HS-27A (cell line): ENCODE measurements around the gene USP24.

Experiments used
- DNase-seq: peaks from one replicate; pipeline ENCODE4 v3.0.0-alpha.2; 2012; ENCODE audit warnings: low read depth, missing footprints

USP24 gene

DNA sequence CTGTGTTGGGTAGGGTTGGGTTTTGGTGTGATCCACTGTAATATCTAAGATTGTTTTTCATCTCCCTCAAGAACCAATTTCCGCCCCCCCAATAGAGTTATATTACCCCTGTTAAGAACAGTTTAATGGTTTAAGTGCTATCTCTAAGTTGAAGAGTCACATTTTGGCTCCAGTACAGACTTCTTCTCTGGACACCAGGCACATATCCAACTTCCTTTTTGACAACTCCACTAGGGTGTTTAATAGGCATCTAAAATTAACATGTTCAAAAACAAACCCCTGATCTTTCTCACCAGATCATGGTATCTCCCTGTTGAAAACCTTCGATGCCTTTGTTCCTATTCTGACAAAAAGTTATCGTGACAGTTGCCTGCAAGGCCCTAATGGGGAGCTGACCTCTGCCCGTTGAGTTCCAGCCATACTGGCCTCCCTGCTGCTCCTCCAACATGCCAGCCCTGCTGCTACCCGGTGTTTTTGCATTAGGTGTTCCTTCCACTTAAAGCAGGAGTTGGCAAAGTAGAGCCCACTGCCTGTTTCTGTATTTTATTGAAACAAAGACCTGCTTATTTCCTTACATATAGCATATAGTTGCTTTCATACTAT lies 18.6 kb downstream of the USP24 start:
- DNase-seq = no peak

DNA sequence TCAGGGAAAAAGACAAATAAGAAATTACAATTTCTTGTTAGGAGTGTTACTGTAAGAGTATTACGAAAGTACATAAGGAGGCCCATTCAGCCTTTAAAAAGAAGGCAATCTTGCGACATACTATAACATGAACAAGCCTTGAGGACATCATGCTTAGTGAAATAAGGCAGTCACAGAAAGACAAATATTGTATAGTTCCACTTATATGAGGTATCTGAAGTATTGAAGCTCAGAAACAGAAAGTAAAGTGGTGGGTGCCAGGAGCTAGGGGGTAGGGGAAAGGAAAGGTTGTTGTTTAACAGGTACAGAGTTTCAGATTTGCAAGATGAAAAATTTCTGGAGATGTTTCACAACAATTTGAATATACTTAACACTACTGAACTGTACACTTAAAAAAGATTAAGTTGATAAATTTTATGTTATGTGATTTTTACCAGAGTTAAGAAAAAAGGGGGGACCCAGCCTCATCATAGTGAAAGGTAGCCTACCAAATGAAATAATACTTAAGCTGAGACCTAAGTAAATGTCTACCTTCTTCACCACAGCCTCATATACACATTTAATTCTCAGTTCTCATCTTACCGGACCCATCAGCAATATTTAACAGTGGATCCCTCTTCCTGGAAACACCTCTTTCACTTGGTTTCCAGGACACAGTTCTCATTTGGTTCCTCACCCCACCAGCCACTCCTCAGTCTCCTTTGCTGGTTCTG lies 19.5 kb downstream of the USP24 start:
- DNase-seq = no peak

- DNase-seq = no peak
Observed at GRCh38 chr1:55194851-55195250, 20.3 kb downstream of the USP24 start.

GRCh38 chr1:55192093-55192492 lies 23.1 kb downstream of the USP24 start:
- no peak for DNase-seq

DNA sequence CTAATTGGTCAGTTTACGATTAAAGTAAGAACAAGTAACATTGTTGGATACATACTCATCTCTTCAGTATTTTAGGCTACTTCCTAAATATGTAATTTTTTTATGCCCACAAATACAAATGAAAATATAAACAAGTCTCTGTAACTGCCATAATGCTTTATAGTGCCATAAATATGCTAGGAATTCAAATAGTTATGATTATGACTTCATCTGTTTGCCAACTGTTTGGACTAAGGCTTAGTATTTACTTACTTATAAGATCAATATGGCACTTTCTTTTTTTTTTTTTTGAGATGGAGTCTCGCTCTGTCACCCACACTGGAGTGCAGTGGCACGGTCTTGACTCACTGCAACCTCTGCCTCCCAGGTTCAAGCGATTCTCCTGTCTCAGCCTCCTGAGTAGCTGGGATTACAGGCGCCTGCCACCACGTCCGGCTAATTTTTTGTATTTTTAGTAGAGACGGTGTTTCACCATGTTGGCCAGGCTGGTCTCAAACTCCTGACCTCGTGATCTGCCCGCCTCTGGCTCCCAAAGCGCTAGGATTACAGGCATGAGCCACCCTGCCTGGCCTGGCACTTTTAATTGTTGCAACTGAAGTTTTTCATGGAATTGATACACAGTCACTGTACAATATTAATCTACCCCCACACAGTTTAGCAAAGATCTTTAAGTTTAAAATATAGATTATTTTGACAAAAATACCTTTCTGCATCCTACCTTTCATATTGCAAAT lies 23.8 kb downstream of the USP24 start:
- DNase-seq = peak; percentile 46

- DNase-seq = no peak
Observed at GRCh38 chr1:55190109-55190508, 25.1 kb downstream of the USP24 start.

GRCh38 chr1:55188909-55189308 lies 26.3 kb downstream of the USP24 start:
- DNase-seq = no peak

DNA sequence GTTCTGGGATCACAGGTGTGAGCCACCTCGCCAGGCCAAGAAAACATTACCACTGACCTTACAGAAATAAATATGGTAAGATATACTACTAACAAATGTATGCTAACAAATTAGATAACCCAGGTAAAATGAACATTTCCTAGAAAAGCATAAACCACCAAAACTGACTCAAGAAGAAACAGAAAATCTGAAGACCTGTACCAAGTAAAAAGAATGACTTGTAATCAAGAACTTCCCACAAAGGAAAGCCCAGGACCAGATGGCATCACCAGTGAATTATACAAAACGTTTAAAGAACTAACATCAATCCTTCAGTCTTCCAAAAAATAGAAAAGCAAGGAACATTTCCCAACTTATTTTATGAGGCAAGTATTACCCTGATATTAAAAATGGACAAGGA lies 29.3 kb downstream of the USP24 start:
- DNase-seq = no peak

DNA sequence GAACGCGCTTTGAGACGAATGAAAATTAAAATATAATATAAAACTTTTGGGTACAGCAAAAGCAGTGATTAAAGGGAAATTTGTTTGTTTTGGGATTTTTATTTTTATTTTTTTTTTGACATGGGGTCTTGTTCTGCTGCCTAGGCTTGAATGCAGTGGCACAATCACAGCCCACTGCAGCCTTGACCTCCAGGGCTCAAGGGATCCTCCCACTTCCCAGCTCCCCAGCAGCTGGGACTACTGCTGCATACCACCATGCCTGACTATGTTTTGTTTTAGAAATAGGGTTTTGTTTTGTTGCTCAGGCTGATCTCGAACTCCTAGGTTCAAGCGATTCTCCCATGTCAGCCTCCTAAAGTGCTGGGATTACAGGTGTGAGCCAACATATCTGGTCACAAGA lies 30.3 kb downstream of the USP24 start:
- DNase-seq = no peak

GRCh38 chr1:55181666-55182065 lies 33.5 kb downstream of the USP24 start:
- no peak for DNase-seq

DNA sequence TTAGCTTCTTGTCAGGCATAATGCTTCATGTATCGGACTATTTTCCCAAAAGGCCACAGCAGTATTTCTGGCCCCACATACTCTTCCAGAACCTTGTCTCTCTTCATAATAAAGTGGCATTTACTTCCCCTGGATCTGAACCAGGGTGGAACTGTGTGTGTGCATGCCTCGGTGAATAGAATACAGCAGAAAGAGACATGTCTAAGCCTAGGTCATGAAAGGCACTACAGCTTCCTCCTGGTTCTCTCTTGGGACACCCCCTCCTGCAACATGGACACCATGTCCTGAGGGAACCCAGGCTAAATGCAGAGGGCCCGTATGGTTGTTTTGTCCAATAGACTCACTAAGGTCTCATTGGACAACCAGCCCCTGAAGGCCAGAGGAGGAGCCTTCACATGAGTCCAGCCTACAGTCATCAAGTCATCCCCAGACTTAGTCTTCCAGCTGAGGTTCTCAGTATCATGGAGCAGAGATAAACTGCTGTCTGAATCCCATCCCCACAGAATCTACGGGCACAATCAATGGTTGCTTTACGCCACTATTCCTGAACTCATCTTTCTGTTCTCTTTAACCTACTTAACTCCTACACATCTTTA lies 35.0 kb downstream of the USP24 start:
- no peak for DNase-seq

DNA sequence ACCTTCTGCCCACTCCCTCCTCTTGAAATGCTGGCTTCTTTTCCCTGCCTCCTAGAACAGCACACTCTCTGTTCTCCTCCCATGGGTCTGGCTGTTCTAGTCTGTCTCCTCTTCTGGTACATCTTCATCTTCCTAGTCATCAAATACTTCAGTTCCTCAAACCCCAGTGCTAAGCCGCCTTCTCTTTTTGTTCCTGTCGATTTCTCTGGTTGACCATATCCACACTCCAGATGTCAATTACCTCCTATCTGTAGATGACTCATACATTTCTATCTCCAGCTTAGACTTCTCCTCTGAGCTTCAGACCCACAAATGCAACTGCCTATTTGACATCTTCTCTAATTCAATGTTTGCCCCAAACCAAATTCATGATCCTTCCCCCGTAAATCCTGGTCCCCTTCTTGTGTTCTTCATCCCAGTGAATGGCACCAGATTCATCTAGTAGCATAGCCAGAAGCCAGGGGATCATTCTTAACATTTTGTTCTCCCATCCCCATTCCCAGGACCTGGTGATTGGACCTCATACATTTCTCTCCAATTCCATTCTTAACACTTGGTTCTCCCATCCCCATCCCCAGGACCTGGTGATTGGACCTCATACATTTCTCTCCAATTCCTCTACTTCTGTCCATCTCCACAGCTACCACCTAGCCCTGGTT lies 35.9 kb downstream of the USP24 start:
- peak; percentile 9 for DNase-seq

DNA sequence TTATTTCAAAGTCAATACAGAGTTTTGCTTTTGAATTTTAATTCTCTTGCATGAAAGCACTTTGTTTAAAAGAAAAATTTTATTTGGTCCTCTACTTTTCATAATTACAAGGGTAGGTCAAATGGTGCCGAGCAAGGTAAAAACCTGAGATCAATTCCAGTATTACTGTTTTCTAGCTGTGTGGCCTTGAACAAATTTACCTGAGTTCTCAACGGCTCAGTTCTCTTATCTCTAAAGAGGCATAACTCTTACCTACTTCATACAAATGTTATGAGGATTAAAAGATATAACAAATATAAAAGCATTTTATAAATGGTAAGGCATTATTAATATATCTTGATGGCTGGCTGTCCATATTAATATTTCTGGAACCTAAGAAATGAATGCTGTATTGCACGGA lies 42.5 kb downstream of the USP24 start:
- DNase-seq = no peak

DNA sequence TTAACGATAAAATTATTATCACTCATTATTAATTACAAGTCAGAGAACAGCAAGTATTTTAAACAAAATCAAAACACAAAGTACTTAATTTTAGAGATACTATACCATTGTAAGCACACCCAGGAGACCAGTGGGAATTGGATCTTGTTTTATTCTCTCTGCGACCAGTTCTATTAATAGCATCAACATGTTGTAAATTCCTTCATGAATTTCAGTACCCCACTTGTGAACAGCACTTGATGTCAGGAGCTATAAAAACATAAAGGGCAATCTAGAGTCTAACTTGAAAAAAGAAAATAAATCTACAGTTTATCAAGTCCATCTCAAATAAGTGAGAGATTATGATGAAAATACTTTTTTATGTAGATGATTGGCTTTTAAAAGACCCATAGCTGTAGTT lies 42.9 kb downstream of the USP24 start:
- DNase-seq = no peak

GRCh38 chr1:55171694-55172093 lies 43.5 kb downstream of the USP24 start:
- DNase-seq = no peak

DNA sequence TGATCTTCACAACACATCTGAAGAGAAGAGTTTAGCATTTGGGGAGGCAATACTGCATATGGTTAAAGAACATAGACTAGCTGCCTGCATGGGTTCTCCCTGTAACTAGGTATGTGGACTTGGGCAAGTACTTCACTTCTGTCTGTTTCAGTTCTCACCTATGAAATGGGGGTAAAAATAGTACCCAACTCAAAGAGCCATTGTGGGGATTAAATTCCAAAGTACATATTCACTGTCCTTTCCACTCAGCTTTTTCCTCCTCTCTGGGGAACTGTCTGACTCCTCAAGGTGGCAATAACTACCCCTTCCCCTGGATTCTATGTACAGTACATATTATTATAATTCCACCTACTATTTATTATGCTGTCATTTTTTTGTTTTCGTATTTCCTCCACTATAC lies 44.7 kb downstream of the USP24 start:
- DNase-seq = no peak

GRCh38 chr1:55169126-55169525 lies 46.0 kb downstream of the USP24 start:
- no peak for DNase-seq

GRCh38 chr1:55168353-55168752 lies 46.8 kb downstream of the USP24 start:
- DNase-seq = no peak

- DNase-seq = no peak
Observed at GRCh38 chr1:55167224-55167871, 47.8 kb downstream of the USP24 start.

DNA sequence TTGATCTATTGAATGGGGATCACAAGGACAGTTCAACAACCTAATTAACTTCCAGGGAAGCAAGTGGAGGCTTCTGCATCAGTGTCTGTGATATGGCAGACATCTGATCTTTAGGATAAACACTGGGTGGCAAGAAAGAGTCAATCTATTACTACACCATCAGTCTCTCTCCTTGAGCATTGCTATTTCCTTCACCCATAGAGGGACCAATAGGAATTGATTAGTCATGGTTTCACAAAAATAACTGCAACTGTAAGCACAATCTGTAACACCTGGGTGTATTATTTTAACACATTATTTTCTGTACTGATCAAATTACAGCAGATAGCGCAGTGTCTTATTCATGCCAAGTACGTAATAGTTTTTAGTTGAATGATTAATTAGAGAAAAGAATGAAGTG lies 50.3 kb downstream of the USP24 start:
- no peak for DNase-seq

DNA sequence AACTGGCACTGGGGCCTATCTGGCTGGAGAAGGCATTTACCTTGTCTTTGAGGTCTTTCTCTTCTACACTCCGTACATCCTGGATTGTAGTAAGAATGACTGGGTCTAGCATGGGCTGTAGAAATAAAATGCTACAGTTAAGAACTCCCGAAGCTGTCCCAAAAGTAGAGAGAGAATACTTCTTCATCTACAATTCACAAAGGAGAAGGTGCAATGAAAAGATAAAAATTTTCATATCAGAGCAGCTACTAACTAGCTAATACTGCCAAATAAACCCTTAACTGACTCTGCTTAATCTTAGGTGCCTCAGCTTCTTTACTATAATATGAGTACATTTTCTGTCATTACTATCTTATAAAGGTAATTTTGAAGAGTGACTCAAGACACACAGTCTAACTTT lies 55.6 kb downstream of the USP24 start:
- DNase-seq = no peak

- DNase-seq = no peak
Observed at GRCh38 chr1:55156608-55157007, 58.6 kb downstream of the USP24 start.
